NCI-H1417 treated with DMSO at 0.1 percent for 48 hours (cell line): ENCODE measurements around the gene KISS1.

Experiments used
- DNase-seq: peaks from one replicate; lab custom pipeline; 2025; lab: John Stamatoyannopoulos, UW

Gene KISS1

GRCh38 chr1:204191456-204191855, 4.8 kb downstream of the KISS1 start:
- DNase-seq = no peak

DNA sequence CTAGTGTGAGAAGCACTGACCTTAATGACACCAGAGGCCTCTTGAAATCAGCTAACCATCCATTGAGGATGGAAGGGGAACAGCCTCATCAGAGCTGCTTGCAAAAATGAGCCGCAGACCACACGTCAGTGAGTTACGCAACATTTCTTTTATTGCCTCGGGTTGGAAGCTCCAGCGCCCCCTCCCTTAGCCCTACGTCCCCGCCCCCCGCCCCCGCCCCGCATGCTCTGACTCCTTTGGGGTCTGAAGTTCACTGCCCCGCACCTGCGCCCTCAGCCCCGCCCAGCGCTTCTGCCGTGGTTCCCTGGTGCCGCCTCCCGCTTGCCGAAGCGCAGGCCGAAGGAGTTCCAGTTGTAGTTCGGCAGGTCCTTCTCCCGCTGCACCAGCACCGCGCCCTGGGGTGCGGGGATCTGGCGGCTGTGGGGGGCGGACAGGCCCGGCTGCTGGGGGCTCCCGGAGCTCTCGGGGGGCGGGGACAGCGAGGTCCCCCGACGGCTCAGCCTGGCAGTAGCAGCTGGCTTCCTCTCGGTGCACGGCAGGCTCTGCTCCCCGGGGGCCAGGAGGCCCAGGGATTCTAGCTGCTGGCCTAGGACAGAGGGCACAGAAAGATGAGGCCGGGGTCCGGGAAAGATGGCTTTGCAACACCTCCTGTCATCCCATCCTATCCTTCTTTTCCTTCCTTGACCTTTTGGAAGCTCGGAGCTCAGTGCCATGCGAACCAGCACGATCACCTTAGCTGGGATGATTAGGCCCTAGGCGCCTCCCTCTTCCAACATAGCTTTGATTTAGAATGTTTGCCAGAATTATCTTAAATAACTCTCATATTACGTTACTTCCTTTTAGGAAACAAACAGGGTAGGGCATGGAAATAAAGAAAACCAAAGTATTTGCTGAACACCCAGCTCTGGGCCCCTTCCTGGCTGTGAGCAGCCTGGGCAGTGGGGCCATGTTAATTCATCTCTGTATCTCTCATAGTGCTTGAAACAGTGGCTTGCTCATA, 5.8 kb downstream of the KISS1 start:
- DNase-seq = no peak

- DNase-seq = no peak
These were observed 7.2 kb downstream of the KISS1 start for GRCh38 chr1:204188959-204189639.

DNA sequence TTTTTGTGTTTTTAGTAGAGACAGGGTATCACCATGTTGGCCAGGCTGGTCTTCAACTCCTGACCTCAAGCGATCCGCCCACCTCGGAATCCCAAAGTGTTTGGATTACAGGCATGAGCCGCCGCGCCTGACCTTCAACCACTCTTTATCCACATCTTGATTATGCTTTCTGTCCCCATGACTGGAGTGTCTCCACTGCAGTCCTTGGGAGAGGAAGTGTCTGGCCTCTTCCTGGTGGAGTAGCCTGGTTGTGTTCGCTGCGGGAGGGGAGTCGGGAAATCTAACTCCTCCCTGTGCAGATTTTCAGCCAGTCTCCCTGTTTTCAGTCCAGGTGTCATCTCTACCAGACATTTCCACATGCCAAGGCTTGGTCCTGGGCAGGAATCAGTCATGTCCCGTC, 9.7 kb downstream of the KISS1 start:
- DNase-seq = no peak

DNA sequence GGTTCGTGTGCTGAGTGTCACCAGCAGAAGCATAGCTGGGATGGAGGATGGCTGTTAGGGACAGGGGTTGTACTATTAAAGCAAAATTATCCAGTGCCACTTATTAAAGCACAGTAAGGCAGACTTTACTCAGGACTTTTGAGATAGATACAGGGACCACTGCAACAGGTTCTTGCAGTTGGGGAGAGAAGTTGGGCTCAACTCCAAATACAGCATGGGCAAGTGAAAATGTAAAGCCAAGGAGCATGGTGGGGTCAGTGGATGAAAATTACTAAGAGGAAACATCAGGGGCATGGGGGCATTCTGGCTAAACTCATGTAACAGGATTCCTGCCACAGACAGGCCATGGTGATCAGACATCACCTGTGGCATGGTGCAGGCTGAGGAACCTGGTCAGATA, 15.2 kb downstream of the KISS1 start:
- no peak for DNase-seq

DNA sequence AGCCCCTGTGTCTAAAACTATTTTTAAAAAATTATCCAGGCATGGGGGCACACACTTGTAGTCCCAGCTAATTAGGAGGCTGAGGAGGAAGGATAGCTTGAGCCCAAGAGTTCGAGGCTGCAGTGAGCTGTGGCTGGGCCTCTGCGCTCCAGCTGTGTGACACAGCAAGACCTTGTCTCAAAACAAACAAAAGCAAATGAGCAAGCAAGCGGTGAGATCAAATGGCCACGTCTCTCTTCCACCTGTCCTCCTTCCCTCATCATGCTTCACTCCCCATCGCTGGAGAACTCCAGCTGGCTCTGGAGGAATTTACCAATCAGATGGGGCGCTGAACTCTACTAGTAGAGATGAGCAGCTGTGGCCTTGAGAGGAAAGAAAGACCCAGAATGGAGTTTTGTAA, 16.2 kb downstream of the KISS1 start:
- DNase-seq = no peak

- no peak for DNase-seq
These were observed 17.6 kb downstream of the KISS1 start for GRCh38 chr1:204178487-204179281.

GRCh38 chr1:204177133-204177532, 19.2 kb downstream of the KISS1 start:
- no peak for DNase-seq

DNA sequence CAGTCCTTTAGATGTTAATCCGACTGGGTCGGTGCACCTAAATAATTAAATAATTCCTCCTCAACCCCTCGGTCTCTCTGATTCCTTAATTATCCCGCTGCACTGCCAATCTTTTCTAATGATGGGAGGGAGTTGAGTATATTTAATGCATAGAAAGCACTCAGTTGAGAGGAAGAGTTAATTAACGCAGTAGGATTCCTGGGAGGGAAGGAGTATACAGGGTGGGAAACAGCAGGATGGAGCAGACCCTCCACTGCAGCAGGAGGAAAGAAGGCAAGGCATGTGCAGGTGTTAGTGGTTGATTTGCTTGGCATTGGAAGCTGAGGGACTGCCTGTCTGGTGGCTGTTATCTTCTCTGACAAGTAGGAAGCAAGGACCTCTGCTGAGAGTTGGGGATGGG, 20.2 kb downstream of the KISS1 start:
- DNase-seq = no peak

DNA sequence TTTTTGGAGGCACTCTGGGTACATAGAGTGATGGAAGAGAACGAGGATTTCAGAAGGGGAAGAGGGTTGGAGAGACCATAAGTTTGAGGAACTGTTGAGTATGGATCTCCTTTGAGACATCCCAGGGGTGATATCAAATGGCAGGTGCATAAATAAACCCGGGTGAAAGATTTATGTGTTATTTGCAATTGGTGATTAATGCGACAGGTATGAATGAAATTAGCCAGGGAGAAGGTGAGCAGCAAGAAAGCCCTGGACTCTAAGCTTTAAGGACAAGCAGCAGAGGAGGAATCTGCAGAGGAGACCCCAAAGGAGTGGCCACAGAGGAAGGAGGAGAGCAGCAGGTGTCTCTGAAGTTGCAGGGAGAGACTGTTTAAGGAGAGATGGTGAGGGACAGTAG, 21.3 kb downstream of the KISS1 start:
- DNase-seq = no peak

- DNase-seq = no peak
These were observed 23.8 kb downstream of the KISS1 start for GRCh38 chr1:204172404-204173029.

GRCh38 chr1:204171751-204172178, 24.5 kb downstream of the KISS1 start:
- DNase-seq = no peak

DNA sequence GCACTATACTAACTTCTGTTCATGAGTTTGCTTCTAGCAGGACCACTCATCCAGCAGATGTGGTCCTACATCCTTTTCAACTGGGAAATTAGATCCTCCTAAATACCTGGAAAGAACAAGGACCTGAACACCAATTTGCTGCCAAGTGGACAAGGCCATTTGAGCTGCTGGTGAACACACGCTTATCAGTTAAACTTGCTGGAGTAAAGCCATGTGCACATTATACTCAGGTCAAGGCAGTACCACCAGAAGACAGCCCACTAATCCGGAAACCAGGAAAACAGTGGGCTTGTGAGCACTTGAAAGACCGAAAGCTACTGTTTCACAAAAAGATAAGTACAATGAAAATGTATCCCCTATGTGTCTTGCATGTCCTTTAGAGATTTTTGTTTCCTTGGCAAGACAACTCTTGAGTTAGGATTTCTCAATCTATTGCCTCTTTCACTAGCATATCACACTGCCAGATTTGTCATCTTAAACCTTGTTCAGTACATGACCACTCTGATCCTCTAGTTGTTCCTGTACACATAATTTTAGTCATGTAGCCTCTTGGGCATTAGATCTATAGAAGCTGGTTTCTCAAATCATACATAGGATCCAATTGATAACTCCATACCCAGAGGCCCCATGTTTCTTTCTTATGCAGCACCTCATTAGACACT, 25.7 kb downstream of the KISS1 start:
- DNase-seq = no peak

- no peak for DNase-seq
These were observed 26.4 kb downstream of the KISS1 start for GRCh38 chr1:204169858-204170257.

GRCh38 chr1:204167730-204168129, 28.6 kb downstream of the KISS1 start:
- no peak for DNase-seq

DNA sequence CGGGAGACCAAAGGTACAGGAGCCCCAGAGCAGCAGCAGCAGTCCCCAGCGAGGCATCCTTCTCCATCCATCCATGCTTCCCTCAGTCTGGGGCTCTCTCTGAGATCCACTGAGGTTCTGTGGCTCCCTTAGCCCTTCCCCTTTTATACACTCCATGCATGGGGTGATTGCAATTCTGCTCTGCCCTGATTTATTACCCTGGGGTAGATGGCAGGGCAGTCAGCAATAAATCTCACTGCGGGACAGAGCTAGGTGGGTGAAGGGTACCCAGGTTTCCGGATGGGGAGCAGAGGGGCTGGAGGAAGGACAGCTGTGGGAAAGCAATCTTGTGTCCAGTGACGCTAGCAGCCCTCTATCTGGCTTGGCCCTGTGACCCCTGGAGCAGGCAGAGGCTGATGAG, 30.1 kb downstream of the KISS1 start, which contains the start of gene REN:
TSS of gene REN (minus strand) at position 119 of the 400 bp plus-strand sequence. CDS start at position 75, 44 bp downstream.
- DNase-seq = no peak

DNA sequence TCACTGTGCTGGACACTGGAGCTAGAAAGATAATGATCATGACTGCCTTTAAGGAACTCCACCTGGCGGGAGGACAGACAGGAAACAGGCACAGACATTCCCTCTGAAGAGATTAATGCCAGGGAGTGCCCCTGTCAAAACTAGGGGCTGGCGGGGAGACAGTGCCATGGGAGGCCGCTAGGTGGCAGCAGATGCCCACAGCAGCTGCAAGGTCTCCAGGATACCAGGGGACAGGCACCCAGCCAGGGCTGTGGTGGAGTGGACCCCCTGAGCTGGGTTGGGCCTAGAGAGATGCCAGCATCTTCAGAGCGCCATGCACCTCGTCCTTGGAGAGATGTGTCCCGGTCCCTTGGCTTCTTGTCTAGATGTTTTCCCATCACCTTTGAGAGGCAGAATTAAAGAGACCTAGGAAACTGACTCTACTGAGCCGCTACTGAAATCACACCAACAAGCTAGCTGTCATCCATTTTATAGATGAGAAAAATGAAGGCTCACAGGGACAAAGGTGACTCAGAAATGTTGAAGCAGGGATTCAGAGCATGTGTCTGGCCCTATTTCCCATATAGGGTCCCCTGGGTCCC, 33.7 kb downstream of the KISS1 start:
- peak; percentile 36 for DNase-seq

GRCh38 chr1:204161609-204162493, 34.4 kb downstream of the KISS1 start:
- DNase-seq = no peak

- no peak for DNase-seq
These were observed 38.3 kb downstream of the KISS1 start for GRCh38 chr1:204157962-204158361.

DNA sequence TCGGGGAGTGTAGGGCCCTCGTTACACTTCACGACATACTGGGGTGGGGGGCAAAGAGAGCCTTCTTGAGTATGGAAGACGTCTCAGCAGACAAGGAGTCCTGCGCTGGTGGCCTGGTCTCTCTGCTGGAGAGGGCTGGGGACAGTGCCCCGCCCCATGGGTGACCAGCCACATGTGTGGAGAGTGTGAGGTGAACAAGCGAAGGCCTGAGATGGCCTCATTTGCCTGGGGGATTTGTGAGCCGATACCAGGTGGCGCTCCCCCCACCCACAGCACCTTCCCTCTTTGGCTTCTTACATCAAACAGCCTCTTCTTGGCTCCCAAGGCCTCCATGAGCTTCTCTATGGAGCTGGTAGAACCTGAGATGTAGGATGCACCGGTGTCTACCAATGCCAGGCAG, 40.4 kb downstream of the KISS1 start:
- no peak for DNase-seq
